Measurements from ENCODE around the gene NIPAL1.

The NIPAL1 gene

GRCh38 chr4:48038666-48039065 is 22.1 kb downstream of the NIPAL1 start:
- no peaks in the 10 kb centered on the region for H3K36me3 ChIP-seq (ENCODE audit: insufficient read depth, low read length)
- H3K9me3 ChIP-seq (ENCODE audit: insufficient read depth, low read depth, low read length), result no peaks in the 10 kb centered on the region
- no peaks in the 10 kb centered on the region for H3K4me1 ChIP-seq (ENCODE audit: insufficient read depth, low read length, poor library complexity, severe bottlenecking)
- no peaks in the 10 kb centered on the region for H3K79me2 ChIP-seq (ENCODE audit: insufficient read depth, low read length)
- H2AFZ ChIP-seq (ENCODE audit: low read length), result no peak overlapping the region
- H3K9me2 ChIP-seq (replicated peaks; ENCODE audit: low read depth, low read length), result no peaks in the 10 kb centered on the region
- H4K20me1 ChIP-seq (ENCODE audit: insufficient read depth, low read length, poor library complexity, severe bottlenecking), result no peaks in the 10 kb centered on the region
- no peak overlapping the region for H3K4me2 ChIP-seq (ENCODE audit: low read depth, low read length, poor library complexity, severe bottlenecking)
- no peaks in the 10 kb centered on the region for H3F3A ChIP-seq (ENCODE audit: low read depth)
- TF ChIP-seq EZH2phosphoT487 (IDR thresholded peaks at IDR 0.05; ENCODE audit: borderline replicate concordance) (no peak), CTCF (conservative IDR thresholded peaks at IDR 0.05; ENCODE audit: low read length) (no peak)
- H3K9ac ChIP-seq (ENCODE audit: low read depth, low read length, poor library complexity, severe bottlenecking), result no peak overlapping the region
- H3K27me3 ChIP-seq (ENCODE audit: insufficient read depth, low read length, poor library complexity, severe bottlenecking), result no peaks in the 10 kb centered on the region
- no peak overlapping the region for H3K4me3 ChIP-seq (ENCODE audit: low read length, poor library complexity, severe bottlenecking)

- Histone ChIP-seq H3F3A (ENCODE audit: low read depth) (no peaks in the 10 kb centered on the region), H3K4me2 (ENCODE audit: low read depth, low read length, poor library complexity, severe bottlenecking) (no peak overlapping the region), H3K4me1 (ENCODE audit: insufficient read depth, low read length, poor library complexity, severe bottlenecking) (peaks cover 2% of the 10 kb centered on the region)
Measured at GRCh38 chr4:48039561-48039960, 23.0 kb downstream of the NIPAL1 start.

GRCh38 chr4:48041535-48042137 is 25.1 kb downstream of the NIPAL1 start:
- TF ChIP-seq CTCF (conservative IDR thresholded peaks at IDR 0.05; ENCODE audit: low read length) (no peak), EZH2phosphoT487 (IDR thresholded peaks at IDR 0.05; ENCODE audit: borderline replicate concordance) (no peak)
- no peak overlapping the region for H2AFZ ChIP-seq (ENCODE audit: low read length)
- H4K20me1 ChIP-seq (ENCODE audit: insufficient read depth, low read length, poor library complexity, severe bottlenecking), result no peaks in the 10 kb centered on the region
- peaks cover 15% of the 10 kb centered on the region for H3K4me1 ChIP-seq (ENCODE audit: insufficient read depth, low read length, poor library complexity, severe bottlenecking)
- H3K9me2 ChIP-seq (replicated peaks; ENCODE audit: low read depth, low read length), result no peaks in the 10 kb centered on the region
- H3K4me2 ChIP-seq (ENCODE audit: low read depth, low read length, poor library complexity, severe bottlenecking), result no peak overlapping the region
- no peaks in the 10 kb centered on the region for H3K36me3 ChIP-seq (ENCODE audit: insufficient read depth, low read length)
- no peaks in the 10 kb centered on the region for H3F3A ChIP-seq (ENCODE audit: low read depth)
- H3K4me3 ChIP-seq (ENCODE audit: low read length, poor library complexity, severe bottlenecking), result no peak overlapping the region
- no peaks in the 10 kb centered on the region for H3K79me2 ChIP-seq (ENCODE audit: insufficient read depth, low read length)
- H3K9me3 ChIP-seq (ENCODE audit: insufficient read depth, low read depth, low read length), result no peaks in the 10 kb centered on the region
- H3K27me3 ChIP-seq (ENCODE audit: insufficient read depth, low read length, poor library complexity, severe bottlenecking), result no peaks in the 10 kb centered on the region
- H3K9ac ChIP-seq (ENCODE audit: low read depth, low read length, poor library complexity, severe bottlenecking), result no peak overlapping the region

More at GRCh38 chr4:48039561-48039960, 23.0 kb downstream of the NIPAL1 start:
- no peak overlapping the region for H2AFZ ChIP-seq (ENCODE audit: low read length)
- H4K20me1 ChIP-seq (ENCODE audit: insufficient read depth, low read length, poor library complexity, severe bottlenecking), result no peaks in the 10 kb centered on the region
- H3K36me3 ChIP-seq (ENCODE audit: insufficient read depth, low read length), result no peaks in the 10 kb centered on the region
- H3K79me2 ChIP-seq (ENCODE audit: insufficient read depth, low read length), result no peaks in the 10 kb centered on the region
- no peaks in the 10 kb centered on the region for H3K27me3 ChIP-seq (ENCODE audit: insufficient read depth, low read length, poor library complexity, severe bottlenecking)
- no peak for TF ChIP-seq EZH2phosphoT487 (IDR thresholded peaks at IDR 0.05; ENCODE audit: borderline replicate concordance)
- TF ChIP-seq CTCF (conservative IDR thresholded peaks at IDR 0.05; ENCODE audit: low read length), result no peak
- H3K9me2 ChIP-seq (replicated peaks; ENCODE audit: low read depth, low read length), result no peaks in the 10 kb centered on the region
- H3K9ac ChIP-seq (ENCODE audit: low read depth, low read length, poor library complexity, severe bottlenecking), result no peak overlapping the region
- no peak overlapping the region for H3K4me3 ChIP-seq (ENCODE audit: low read length, poor library complexity, severe bottlenecking)
- no peaks in the 10 kb centered on the region for H3K9me3 ChIP-seq (ENCODE audit: insufficient read depth, low read depth, low read length)

Measured in Loucy (cell line).